CD4-positive, alpha-beta T cell (primary cell): ENCODE results near the gene PRSS27. TPM values are rescaled to one million over a fixed set of nuclear protein-coding genes. Genes with fewer than 3 reads are reported as not detected.

ENCODE experiments used
- ATAC-seq: fragments of 200-7000 bp; cut with Tn5 transposase; one replicate; pipeline ENCODE4 v1.10.0; 2022; ENCODE audit warnings: mild to moderate bottlenecking; ENCODE audit not compliant: poor library complexity
- CTCF ChIA-PET: fragments of 350-600 bp; sonication (Branson Sonifier 250); formaldehyde crosslinking; loops from one replicate; lab custom pipeline; 2021; ENCODE audit warnings: antibody characterized with exemption, inconsistent platforms; lab: Charles Lee
- POLR2A ChIA-PET: fragments of 350-600 bp; sonication (Branson Sonifier 250); formaldehyde crosslinking; loops from one replicate; lab custom pipeline; 2021; ENCODE audit warnings: antibody characterized with exemption, inconsistent platforms; lab: Charles Lee
- DNase-seq, 14 experiments: peaks; one replicate each; pipeline ENCODE4 v3.0.0-alpha.2; 2013 to 2020; ENCODE audit warnings: mixed read lengths in 2 of 14
- H3K27ac ChIP-seq, 2 donors: one replicate each; pipeline versions ENCODE4 v1.5.1 to v1.7.0; 2013; ENCODE audit warnings: low read length in 2 of 2, low read depth in 1 of 2, mild to moderate bottlenecking in 1 of 2
- H3K27me3 ChIP-seq, 2 experiments: 1 replicate in 1 of 2; 2 replicates in 1 of 2; pipeline versions ENCODE4 v1.6.1 to v1.7.0; 2013; ENCODE audit warnings: low read length in 2 of 2, control low read depth in 1 of 2, mild to moderate bottlenecking in 1 of 2, moderate library complexity in 1 of 2; ENCODE audit not compliant: insufficient read depth in 2 of 2, control insufficient read depth in 1 of 2
- H3K36me3 ChIP-seq: one replicate; pipeline ENCODE4 v1.6.1; 2013; ENCODE audit warnings: low read length, control low read depth; ENCODE audit not compliant: insufficient read depth
- H3K4me1 ChIP-seq: one replicate; pipeline ENCODE4 v1.6.1; 2013; ENCODE audit warnings: low read length, control low read depth; ENCODE audit not compliant: insufficient read depth
- H3K4me3 ChIP-seq: one replicate; pipeline ENCODE4 v1.5.1; 2013; ENCODE audit warnings: mild to moderate bottlenecking, low read length, moderate library complexity
- H3K9me3 ChIP-seq, 2 experiments: 1 replicate in 1 of 2; 2 replicates in 1 of 2; pipeline versions ENCODE4 v1.6.1 to v1.7.0; 2013; ENCODE audit warnings: low read length in 2 of 2, mild to moderate bottlenecking in 2 of 2, control low read depth in 1 of 2, moderate library complexity in 1 of 2; ENCODE audit not compliant: control insufficient read depth in 1 of 2, insufficient read depth in 1 of 2
- H3K27ac Mint-ChIP-seq: one replicate; pipeline ENCODE4 v1.8.0; 2020; ENCODE audit warnings: mixed read lengths
- H3K27me3 Mint-ChIP-seq: one replicate; pipeline ENCODE4 v1.8.0; 2021; ENCODE audit warnings: mixed read lengths
- H3K36me3 Mint-ChIP-seq: one replicate; pipeline ENCODE4 v1.8.0; 2021; ENCODE audit warnings: low read depth, mixed read lengths
- H3K4me1 Mint-ChIP-seq: one replicate; pipeline ENCODE4 v1.8.0; 2021; ENCODE audit warnings: low read depth, mixed read lengths
- H3K4me3 Mint-ChIP-seq: one replicate; pipeline ENCODE4 v1.8.0; 2020; ENCODE audit warnings: mild to moderate bottlenecking, mixed read lengths
- H3K9me3 Mint-ChIP-seq: one replicate; pipeline ENCODE4 v1.8.0; 2020; ENCODE audit warnings: mixed read lengths
- CTCF ChIP-seq: fragments of 200-600 bp; IDR thresholded peaks from one replicate; pipeline ENCODE4 v1.8.0; 2022; ENCODE audit warnings: antibody characterized with exemption, mild to moderate bottlenecking
- intact Hi-C, 2 experiments: fragments of 100-400 bp; cut with DNase I in 1 of 2; cut with micrococcal nuclease in 1 of 2; formaldehyde crosslinking; loops; one replicate each; pipeline versions ENCODE4 v1.15.1 to v1.9.0; 2023 to 2025; cut with DNase I, micrococcal nuclease
- total RNA-seq, 174 experiments: library from RNA in 2 of 174; stranded (reverse) in 2 of 174; gene quantifications; one replicate each; pipeline ENCODE4 v1.2.3 and lab custom pipeline; 2021 to 2026

Gene PRSS27
- total RNA-seq, 2 experiments from 2014 or later, result 0.28 to 0.44 TPM

- Histone ChIP-seq H3K4me1 (peaks cover 12% of the 10 kb centered on the region), H3K4me3 (no peak overlapping the region), H3K36me3 (peaks cover 19% of the 10 kb centered on the region), H3K9me3 (peaks cover 0 to 8% of the 10 kb centered on the region in 2 experiments), H3K27ac (no peak overlapping the region), H3K27me3 (no peaks in the 10 kb centered on the region)
- H3K27ac Mint-ChIP-seq, result no peak overlapping the region
- no peaks in the 10 kb centered on the region for H3K4me1 Mint-ChIP-seq
- peaks cover 11% of the 10 kb centered on the region for H3K36me3 Mint-ChIP-seq
- no peak for TF ChIP-seq CTCF
- CTCF ChIA-PET, result no interaction called here
- no peak overlapping the region for H3K4me3 Mint-ChIP-seq
- H3K27me3 Mint-ChIP-seq, result no peaks in the 10 kb centered on the region
- no peaks in the 10 kb centered on the region for H3K9me3 Mint-ChIP-seq
- intact Hi-C loops, result no loop called here
- POLR2A ChIA-PET, result no interaction called here
- DNase-seq (no peak), ATAC-seq (no peak)
Observed at GRCh38 chr16:2712063-2712441, 8.0 kb downstream of the PRSS27 start.

GRCh38 chr16:2711370-2712062 is 8.5 kb downstream of the PRSS27 start:
- Histone ChIP-seq H3K27ac (no peak overlapping the region), H3K4me3 (no peak overlapping the region), H3K36me3 (peaks cover 20% of the 10 kb centered on the region), H3K9me3 (peaks cover 0 to 8% of the 10 kb centered on the region in 2 experiments), H3K27me3 (no peaks in the 10 kb centered on the region), H3K4me1 (peaks cover 12% of the 10 kb centered on the region)
- DNase-seq (no peak), ATAC-seq (no peak)
- intact Hi-C loops, result no loop called here
- H3K4me1 Mint-ChIP-seq, result no peaks in the 10 kb centered on the region
- ChIA-PET POLR2A (no interaction called here), CTCF (no interaction called here)
- no peak overlapping the region for H3K4me3 Mint-ChIP-seq
- no peaks in the 10 kb centered on the region for H3K27me3 Mint-ChIP-seq
- no peak overlapping the region for H3K27ac Mint-ChIP-seq
- TF ChIP-seq CTCF, result no peak
- H3K36me3 Mint-ChIP-seq, result peaks cover 11% of the 10 kb centered on the region
- no peaks in the 10 kb centered on the region for H3K9me3 Mint-ChIP-seq

GRCh38 chr16:2710711-2711231 is 9.3 kb downstream of the PRSS27 start:
- CTCF ChIA-PET, result no interaction called here
- H3K4me1 ChIP-seq, result peaks cover 8% of the 10 kb centered on the region
- POLR2A ChIA-PET, result no interaction called here
- peaks cover 0 to 8% of the 10 kb centered on the region in 2 experiments for H3K9me3 ChIP-seq
- no peak for TF ChIP-seq CTCF
- DNase-seq (no peak), ATAC-seq (no peak)
- H3K27me3 ChIP-seq, result no peaks in the 10 kb centered on the region
- H3K4me1 Mint-ChIP-seq, result no peaks in the 10 kb centered on the region
- intact Hi-C loops, result no loop called here
- no peak overlapping the region for H3K27ac ChIP-seq
- H3K27me3 Mint-ChIP-seq, result no peaks in the 10 kb centered on the region
- no peaks in the 10 kb centered on the region for H3K9me3 Mint-ChIP-seq
- H3K27ac Mint-ChIP-seq, result no peak overlapping the region
- H3K36me3 ChIP-seq, result peaks cover 26% of the 10 kb centered on the region
- H3K36me3 Mint-ChIP-seq, result peaks cover 11% of the 10 kb centered on the region
- H3K4me3 ChIP-seq, result no peak overlapping the region
- no peak overlapping the region for H3K4me3 Mint-ChIP-seq
